ENCODE results near the gene C4orf33.

C4orf33 gene

DNA sequence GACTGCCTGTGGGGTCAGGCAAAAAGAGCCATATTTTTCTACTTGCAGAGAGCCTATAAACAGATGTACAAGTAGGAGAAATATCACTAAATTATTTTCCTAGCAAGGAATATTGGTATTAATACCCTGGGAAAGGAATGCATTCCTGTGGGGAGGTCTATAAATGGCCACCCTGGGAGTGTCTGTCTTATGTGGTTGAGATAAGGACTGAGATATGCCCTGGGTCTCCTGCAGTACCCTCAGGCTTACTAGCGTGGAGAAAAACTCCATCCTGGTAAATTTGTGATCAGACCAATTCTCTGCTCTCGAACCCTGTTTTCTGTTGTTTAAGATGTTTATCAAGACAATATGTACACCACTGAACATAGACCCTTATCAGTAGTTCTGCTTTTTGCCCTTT is 35.4 kb downstream of the C4orf33 start:
- DNase-seq (ENCODE audit: extremely low read depth, insufficient read length): no peak
- Histone ChIP-seq H3K4me3 (replicated peaks; ENCODE audit: low read depth, low read length) (no peak overlapping the region), H3K27me3 (replicated peaks; ENCODE audit: control insufficient read depth, insufficient read depth, low read length) (no peaks in the 10 kb centered on the region), H3K36me3 (ENCODE audit: control insufficient read depth, insufficient read depth, low read length) (no peaks in the 10 kb centered on the region)
- TF ChIP-seq, protein P1, sequence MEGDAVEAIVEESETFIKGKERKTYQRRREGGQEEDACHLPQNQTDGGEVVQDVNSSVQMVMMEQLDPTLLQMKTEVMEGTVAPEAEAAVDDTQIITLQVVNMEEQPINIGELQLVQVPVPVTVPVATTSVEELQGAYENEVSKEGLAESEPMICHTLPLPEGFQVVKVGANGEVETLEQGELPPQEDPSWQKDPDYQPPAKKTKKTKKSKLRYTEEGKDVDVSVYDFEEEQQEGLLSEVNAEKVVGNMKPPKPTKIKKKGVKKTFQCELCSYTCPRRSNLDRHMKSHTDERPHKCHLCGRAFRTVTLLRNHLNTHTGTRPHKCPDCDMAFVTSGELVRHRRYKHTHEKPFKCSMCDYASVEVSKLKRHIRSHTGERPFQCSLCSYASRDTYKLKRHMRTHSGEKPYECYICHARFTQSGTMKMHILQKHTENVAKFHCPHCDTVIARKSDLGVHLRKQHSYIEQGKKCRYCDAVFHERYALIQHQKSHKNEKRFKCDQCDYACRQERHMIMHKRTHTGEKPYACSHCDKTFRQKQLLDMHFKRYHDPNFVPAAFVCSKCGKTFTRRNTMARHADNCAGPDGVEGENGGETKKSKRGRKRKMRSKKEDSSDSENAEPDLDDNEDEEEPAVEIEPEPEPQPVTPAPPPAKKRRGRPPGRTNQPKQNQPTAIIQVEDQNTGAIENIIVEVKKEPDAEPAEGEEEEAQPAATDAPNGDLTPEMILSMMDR (IDR thresholded peaks at IDR 0.05; ENCODE audit: insufficient read depth, low read length, poor library complexity, severe bottlenecking): no peak

- TF ChIP-seq, protein P1 (IDR thresholded peaks at IDR 0.05; ENCODE audit: insufficient read depth, low read length, poor library complexity, severe bottlenecking): no peak
Measured at GRCh38 chr4:129136433-129136832, 40.5 kb downstream of the C4orf33 start.

DNA sequence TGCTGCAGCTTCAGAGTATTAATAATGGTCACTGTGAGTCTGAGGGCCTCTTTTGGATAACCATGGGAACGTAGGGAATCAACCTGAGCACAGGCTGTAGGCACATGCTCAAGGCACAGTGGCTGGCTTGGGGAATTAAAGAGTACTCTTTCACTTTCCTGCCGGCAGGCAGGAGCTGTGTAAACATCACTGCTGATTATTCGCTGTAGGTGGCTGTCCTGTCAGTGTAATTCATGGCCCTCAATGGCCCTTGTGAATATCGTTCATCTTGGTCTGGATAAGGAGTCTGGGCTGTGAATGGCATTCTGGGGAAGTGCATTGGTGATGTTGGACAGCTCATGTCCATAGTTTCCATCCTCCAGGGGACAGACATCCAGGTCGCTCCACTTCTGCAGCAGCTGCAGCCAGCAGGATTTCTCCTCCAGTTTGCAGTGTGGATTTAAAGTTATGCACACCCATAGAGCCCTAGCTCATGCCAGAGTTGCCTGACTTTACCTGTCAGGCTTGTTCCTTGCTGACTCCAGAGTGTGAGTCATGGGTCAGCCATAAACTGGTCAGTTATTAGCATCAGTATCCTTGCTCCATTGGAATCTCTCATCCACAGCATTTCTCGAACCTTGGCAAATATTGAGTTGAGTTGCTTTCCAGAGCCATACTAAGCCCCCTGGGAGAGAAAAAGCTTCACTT is 43.0 kb downstream of the C4orf33 start:
- Histone ChIP-seq H3K36me3 (ENCODE audit: control insufficient read depth, insufficient read depth, low read length) (no peaks in the 10 kb centered on the region), H3K27me3 (replicated peaks; ENCODE audit: control insufficient read depth, insufficient read depth, low read length) (no peaks in the 10 kb centered on the region), H3K4me3 (replicated peaks; ENCODE audit: low read depth, low read length) (no peak overlapping the region)
- TF ChIP-seq, protein P1 (IDR thresholded peaks at IDR 0.05; ENCODE audit: insufficient read depth, low read length, poor library complexity, severe bottlenecking): no peak
- no peak for DNase-seq (ENCODE audit: extremely low read depth, insufficient read length)

More at GRCh38 chr4:129136433-129136832, 40.5 kb downstream of the C4orf33 start:
- DNase-seq (ENCODE audit: extremely low read depth, insufficient read length): no peak
- H3K36me3 ChIP-seq (ENCODE audit: control insufficient read depth, insufficient read depth, low read length): no peaks in the 10 kb centered on the region
- no peak overlapping the region for H3K4me3 ChIP-seq (replicated peaks; ENCODE audit: low read depth, low read length)
- no peaks in the 10 kb centered on the region for H3K27me3 ChIP-seq (replicated peaks; ENCODE audit: control insufficient read depth, insufficient read depth, low read length)

- no peaks in the 10 kb centered on the region for H3K27me3 ChIP-seq (replicated peaks; ENCODE audit: control insufficient read depth, insufficient read depth, low read length)
- no peak for DNase-seq (ENCODE audit: extremely low read depth, insufficient read length)
- H3K4me3 ChIP-seq (replicated peaks; ENCODE audit: low read depth, low read length): no peak overlapping the region
- TF ChIP-seq, protein P1 (IDR thresholded peaks at IDR 0.05; ENCODE audit: insufficient read depth, low read length, poor library complexity, severe bottlenecking): no peak
- no peaks in the 10 kb centered on the region for H3K36me3 ChIP-seq (ENCODE audit: control insufficient read depth, insufficient read depth, low read length)
Measured at GRCh38 chr4:129140521-129140920, 44.6 kb downstream of the C4orf33 start.

GRCh38 chr4:129143359-129143758 is 47.4 kb downstream of the C4orf33 start:
- H3K27me3 ChIP-seq (replicated peaks; ENCODE audit: control insufficient read depth, insufficient read depth, low read length): no peaks in the 10 kb centered on the region
- TF ChIP-seq, protein P1 (IDR thresholded peaks at IDR 0.05; ENCODE audit: insufficient read depth, low read length, poor library complexity, severe bottlenecking): no peak
- H3K4me3 ChIP-seq (replicated peaks; ENCODE audit: low read depth, low read length): no peak overlapping the region
- DNase-seq (ENCODE audit: extremely low read depth, insufficient read length): no peak
- no peaks in the 10 kb centered on the region for H3K36me3 ChIP-seq (ENCODE audit: control insufficient read depth, insufficient read depth, low read length)
